D341Med (cell line): ENCODE measurements around the gene ADTRP.
"Not testable (repeated sequence)": the region's sequence is repeated elsewhere in the genome, so short reads cannot be mapped to it uniquely, and the experiment has no call there.

Experiments
- DNase-seq: peaks from one replicate; pipeline ENCODE4 v3.0.0; 2012; ENCODE audit warnings: low spot score

Gene ADTRP

DNA sequence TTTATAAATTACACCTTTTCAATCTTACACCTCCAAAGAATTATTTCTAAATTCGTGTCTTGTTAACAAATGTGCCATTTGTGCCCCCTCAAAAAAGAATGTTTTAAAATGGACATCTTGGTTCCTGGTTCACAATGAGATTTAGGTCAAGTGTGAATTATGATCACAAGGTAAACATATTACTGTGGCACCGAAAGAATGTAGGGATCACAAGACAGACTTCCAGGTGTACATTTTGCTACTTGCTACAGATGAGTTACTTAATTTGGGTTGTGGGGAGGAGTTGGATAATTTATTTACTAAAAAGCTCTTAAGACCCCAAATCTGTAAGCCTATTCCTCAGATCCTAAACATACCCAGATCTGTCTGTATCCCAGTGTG, 25.0 kb upstream of the ADTRP start:
- DNase-seq = no peak

DNA sequence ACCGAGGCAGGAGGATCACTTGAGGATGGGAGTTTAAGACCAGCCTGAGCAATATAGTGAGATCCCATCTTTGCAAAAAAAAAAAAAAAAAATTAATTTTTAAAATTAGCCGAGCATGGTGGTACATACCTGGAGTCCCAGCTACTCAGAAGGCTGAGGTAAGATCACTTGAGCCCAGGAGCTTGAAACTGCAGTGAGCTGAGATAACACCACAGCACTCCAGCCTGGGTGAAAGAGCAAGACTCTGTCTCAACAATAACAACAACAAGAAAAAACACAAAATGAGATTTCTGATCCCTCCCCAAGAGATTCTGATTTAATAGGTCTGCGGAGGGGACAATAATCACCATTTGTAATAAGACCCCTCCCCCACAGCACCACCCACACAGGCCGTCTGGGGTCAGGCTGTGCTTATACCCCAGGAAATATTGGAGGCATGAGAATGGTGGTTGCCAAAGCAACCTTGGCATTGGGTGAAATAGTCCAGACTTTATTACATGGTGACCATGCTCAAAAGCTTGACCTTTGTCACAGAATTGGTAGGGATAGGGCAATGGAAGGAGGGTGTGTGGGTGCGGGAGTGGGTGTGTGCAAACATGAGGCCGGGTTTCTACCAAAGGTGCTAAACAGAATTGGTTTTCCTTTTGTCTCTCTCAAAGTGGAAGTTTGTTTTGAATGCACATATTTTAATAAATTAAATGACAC, 24.4 kb upstream of the ADTRP start:
- no peak for DNase-seq

DNA sequence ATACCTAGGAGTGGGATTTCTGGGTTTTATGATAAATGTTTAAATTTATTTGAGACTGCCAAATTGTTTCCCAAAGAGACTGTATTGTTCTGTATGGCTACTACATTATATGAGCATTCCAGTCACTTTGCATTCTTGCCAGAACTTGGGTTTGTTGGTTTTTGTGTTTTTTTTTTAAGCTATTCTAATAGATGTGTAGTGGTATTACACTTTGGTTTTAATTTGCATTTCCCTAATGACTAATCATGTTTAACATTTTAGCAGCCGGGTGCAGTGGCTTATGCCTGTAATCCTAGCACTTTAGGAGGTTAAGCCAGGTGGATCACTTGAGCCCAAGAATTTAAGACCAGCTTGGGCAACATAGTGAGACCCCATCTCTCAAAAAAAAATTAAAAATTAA, 21.9 kb upstream of the ADTRP start:
- DNase-seq = not testable (repeated sequence)

DNA sequence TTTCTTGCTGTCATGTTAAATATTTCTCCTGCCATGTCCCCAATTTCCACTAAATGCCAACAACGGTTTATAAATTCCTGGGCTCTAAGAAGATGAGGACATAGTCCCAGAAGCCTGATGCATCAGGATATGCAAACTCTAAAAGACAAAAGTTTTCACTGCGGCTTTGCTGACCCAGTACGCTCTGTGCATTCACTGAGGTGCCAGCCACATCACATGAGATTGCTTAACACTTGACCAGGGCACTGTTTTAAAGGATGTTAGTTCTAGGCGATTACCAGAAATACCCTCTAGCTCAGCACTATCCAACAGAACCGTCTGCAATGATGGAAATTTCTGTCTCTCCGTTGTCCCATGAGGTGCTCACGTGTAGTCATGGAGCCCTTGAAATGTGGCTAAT, 19.9 kb upstream of the ADTRP start:
- no peak for DNase-seq

DNA sequence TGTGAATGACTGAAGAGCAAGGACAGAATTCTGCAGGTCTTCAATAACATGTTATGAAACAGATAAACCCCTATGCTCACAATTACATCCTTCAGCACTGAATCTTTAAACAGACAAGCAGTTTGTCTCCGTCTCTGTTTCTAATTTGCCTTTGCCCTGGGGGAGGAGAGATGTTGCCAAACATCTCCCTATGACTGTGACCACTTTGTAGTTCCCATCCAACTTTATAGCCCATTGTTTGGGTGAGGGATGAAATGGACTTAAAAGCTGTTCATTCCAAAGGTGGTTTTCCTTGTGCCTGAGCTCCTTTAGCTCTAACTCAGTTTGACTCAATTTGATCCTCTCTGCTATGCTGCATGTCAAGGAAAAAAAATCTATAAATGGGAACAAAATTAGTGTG, 19.5 kb upstream of the ADTRP start:
- no peak for DNase-seq

DNA sequence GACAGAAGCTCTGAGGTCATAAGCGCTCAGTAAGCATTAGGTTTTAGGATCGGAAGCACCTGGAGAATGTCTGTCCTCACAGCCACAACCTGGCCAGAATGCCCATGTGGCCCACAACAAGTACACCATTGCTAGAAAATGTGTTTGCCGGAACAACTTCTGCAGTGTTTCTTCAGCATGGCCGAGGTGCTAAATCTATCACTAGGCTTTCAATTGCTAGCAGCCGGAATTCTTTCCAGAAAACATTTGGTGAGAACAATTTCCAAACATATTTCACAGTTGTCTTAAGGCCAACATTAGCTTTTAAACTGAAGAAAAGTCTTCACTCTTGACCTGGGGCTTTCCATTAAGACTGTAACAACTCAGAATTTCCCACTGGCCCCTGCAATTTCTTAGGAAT, 18.2 kb upstream of the ADTRP start:
- DNase-seq = no peak

DNA sequence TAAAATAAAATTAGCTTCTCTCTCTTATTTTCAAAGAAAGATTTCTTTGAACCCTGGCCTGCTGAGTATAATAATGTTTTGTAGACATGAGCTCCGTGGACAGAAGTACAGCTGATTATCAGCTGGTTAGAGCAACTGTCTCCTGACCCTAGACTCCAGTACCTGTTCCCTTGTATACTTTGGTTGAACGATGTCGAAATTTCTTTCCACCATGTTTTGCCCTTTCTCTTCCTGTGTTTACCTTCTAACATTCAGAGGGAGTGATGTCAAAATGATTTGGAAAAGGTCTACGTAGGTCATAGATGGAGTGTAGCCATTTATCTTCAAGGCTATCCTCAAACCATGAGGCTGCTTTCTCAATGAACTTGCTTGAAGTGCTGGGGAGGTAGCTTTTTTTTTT, 16.8 kb upstream of the ADTRP start:
- no peak for DNase-seq

DNA sequence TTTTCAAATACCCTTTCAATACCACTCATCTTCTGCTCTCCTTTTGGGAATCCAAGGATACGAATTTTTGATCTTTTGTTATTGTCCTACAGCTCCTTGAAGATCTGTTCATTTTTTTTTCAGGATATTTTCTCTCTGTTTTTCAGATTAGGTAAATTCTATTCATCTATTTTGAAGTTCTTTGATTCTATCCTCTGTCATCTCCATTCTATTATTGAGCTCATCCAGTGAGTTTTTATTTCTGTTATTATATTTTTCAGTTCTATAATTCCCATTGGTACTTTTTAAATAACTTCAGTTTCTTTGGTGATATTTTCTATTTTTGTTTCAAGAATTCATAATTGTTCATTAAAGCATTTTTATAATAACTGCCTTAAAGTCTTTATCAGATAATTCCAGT, 14.7 kb upstream of the ADTRP start:
- DNase-seq = no peak

DNA sequence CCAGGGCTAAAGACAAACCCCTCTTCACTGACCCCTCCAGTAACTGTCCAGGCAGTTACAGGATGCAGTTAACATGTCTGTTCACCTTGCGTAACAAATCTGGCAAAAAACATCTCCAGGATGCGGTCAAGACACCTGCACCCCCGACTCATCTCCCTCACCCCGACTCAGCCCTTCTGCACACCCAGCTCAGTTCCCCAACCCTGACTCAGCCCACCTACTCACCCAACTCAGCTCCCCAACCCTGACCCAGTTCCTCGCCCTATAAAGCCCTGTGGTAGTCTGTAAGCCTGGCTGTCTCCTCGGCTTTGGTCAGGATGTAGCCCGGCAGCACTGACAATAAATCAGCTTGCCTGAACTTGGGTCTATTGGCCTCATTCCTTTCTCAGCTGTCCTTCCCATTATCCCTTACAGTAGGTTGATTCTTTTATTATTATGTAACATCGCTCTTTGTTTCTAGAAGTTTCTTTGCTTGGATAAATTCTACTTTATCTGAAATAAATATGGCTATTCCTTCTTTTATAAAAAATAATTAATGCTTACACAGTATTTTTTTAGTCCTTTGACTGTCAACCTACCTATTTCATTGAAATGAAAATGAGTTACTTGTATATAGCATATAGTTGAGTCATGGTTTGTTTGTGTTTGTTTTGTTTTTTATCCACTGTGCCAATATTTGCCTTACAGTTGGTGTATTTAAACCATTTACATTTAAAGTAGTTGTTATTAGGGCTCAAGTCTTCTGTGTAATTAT, 12.9 kb upstream of the ADTRP start:
- no peak for DNase-seq

DNA sequence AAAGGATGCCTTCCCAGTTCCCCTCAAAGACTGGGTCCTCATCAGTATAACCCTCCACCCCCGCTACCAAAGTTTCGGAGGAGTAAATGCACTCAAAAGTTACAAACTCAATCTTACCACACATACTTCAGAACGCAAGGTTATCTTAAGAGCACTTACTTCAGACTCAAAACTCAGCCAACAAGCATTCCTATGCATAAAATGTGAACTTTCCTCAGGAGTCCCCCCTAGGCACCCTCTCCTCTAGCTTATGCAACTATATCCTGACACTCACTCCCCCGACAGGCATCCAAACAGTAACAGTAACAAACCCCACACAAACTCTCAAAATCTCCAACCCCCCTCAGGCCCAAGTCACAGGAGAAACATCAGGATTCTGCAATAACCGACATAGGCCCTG, 11.1 kb upstream of the ADTRP start:
- no peak for DNase-seq

DNA sequence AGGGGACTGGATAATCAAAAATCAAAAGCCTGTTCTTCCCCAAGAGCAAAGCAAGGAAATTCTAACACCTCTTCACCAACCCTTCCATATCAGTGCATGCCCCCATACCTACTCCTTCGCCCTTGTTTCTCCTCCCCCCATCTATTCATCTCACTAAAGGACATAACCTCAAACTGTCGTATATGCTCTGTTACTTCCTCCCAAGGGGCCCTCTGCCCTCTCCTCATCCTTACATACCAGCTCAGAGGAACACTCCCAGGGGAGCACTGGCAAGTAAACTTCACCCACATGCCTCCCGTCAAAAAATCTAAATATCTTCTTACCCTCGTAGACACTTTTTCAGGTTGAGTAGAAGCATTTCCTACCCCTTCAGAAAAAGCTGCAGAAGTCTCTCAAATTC, 9.4 kb upstream of the ADTRP start:
- no peak for DNase-seq

DNA sequence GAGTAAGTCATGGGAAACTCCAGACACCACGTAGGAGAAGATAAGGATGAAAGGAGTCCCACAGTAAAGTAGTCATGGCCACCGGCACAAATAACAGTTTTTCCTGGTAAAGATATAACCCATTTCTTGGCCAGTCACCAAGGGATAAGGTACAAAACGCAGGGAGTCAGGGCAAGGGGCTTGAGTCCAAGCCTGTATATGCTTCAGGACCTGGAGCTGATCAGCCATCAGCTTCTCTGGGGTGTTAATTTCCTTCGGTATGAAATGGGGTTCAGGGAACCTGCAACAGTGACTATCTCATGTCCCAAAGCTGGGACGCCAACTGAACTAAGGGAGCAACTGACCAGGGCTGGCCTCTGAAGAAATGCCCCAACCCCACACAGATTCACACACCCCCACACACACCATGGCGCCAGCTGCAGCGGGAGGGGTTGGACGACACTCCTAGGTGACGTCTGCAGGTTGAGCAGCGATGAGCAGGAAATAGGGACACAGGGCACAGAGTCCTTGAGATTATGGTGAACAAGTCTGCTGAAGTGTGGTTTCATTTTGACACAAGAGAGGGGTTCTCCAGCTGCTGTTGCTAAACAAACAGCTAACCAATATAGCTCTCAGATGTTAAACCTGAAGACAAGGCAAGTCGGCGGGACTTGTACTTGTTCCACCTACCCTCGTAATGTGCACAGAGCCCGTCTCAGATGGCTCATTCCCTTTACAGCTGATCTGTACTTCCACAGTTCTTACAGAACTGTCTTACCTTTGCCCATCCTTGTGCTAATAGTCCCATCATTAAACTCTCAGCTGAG, 7.4 kb upstream of the ADTRP start:
- no peak for DNase-seq

DNA sequence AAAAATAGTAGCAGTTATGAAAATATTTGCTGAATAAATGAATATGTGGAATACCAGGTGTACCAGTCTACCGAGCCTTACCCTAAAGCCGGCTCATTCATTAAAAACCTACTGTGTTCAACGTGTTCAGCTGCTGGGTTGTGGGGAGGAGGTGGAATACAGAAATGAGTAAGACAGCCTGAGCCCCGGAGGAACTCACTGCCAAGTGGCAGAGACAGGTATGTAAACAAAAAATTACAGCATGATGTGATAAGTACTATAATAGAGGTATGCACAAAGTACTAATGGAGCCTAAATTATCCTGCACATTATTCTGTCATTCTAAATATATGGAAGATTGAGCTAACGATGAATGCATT, 6.8 kb upstream of the ADTRP start:
- no peak for DNase-seq

DNA sequence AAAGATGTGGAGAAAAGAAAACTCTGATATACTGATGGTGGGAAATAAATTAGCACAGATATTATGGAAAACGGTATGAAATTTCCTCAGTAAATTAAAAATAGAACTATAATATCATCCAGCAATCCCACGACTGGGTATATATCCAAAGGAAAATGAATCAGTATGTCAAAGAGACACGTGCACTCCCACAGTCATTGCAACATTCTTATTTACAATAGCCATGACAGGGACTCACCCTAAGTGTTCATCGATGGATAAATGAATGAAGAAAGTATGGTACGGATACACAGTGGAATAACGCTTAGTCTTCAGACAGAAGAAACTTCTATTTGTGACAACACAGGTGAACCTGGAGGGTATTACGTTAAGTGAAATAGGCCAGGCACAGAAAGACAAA, 5.7 kb upstream of the ADTRP start:
- DNase-seq = no peak

DNA sequence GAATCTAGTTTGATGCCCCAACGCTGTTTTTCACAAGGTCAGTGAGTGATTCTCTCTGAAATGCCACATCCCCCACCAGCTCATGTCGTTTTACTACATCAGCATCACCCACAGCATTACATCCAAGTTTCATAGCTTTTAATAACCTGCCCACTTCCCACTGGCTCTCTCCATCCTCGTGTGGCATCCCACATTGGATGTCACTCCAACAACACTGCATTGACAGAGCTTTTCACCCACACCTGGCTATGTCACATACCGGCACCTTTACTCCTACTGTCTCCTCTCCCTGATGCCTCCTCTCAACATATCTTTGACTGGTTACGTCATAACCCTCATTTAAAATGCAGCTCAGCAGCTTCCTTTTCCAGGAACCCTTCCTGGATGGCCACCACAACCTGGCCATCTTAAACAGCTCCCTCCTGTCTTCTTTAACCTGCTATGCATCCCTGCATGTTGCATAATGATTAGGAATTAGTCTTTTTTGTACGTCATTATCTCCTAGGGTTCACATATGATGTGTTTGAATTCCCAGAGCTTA, 5.0 kb upstream of the ADTRP start:
- no peak for DNase-seq

DNA sequence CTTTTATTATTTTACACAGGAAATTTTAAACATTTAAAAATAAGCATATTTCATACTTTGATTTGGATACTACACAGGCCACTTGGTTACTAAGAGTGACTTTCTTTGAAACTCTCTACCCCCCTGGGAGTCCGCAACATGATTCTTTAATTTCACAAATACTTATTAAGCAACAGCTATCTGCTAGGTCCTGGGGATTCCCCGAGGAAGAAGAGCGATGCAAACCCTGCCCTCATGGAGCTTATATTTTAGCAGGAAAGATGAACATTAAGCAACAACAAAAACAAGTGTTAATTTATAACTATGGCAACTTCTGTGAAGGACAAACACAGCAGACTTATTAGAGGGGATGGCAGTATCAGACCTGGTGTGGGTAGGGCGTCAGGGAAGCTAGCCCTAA, 3.9 kb upstream of the ADTRP start:
- DNase-seq = no peak

DNA sequence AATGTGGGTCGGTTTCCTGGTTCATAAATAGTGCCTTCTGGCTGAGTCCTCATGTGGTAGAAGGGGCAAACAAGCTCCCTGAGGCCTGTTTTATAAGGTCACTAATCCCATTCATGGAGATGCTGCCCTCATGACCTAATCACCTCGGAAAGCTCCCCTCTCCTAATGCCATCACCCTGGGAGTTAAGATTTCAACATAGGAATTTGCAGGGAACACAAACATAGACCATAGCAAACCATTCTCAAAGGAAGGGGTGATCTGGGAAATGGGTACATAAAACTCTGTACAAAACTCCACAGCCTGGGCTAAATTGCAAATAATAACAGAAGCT, 1.5 kb upstream of the ADTRP start:
- DNase-seq = no peak

DNA sequence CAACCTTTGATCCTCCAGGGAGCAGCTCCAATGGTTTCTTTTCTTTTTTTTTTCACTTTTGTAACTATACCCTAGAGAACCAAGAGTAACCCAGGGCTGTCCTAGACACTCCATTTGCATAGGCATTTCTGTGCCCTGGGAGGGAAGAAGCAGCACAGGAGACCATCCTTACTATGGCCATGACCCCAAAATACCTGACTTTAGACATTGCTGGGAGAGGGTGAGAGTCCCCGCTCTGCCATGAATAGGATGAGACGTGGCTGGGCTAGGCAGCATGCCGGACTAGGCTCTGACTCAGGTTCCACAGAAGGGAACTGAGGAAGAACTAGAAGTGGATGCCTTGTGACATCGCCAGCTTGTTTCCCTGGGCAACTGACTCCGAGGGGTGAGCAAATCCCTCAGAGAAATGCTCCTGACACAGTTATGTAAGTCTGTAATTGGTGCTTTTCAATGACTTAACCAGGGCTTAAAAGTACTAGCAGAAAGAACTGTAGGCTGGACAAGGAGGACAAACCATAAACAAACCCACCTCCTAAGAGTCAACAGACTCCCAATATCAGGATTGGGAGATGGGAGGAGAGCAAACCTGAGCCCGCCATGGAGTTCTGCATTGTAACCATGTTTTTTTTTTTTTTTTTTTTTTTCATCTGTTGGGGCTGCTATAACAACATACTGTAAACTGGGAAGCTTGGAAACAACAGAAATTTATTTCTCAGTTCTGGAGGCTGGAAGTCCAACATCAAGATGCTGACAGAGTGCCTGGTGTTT, 910 bp upstream of the ADTRP start:
- no peak for DNase-seq

DNA sequence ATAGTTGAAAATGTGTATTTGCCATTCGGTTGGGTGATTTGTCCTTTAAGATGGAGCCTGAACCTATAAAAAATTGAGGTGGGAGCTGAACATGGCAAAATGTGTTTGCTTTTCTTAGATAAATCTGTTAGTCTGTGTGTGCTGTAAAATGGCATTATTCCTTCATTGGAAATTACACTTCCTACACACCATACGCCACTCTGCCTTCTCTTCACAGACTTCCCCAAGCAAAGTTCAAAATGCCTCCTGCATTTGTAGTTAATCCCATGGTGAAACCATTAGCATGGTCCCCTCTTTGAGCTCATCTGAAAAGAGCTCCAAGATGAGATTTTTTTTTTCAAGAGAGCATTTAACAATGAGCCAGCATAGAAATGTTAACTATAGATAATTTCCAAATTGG, 567 bp downstream of the ADTRP start:
- DNase-seq = no peak

DNA sequence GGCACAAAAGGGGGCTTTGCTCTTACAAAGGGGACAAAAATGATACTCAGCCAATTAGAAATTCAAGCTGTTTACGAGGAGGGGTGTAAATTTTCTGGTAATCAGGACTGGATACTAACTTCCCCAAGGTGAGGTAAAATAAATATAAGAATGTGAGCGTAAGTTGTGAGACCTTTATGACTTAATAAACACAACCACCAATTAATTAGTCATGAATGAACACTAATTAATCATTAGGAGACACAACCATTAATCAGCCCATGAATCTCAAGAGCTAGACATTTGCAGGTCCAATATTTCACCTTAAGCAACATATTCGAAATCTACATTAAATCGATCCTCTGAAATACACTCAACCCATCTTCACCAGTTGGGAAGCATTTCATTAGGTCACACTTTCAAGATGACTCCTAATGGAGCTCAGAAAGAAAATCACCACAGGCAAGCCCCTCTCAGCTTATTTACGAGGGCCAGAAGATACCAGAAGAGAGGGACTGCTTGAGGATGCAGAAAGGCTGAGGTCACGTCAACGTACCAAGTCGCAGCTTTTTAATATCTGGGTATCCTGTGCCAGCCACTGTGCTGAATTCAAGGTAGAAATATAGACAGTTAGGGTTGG, 2.7 kb downstream of the ADTRP start:
- DNase-seq = no peak

DNA sequence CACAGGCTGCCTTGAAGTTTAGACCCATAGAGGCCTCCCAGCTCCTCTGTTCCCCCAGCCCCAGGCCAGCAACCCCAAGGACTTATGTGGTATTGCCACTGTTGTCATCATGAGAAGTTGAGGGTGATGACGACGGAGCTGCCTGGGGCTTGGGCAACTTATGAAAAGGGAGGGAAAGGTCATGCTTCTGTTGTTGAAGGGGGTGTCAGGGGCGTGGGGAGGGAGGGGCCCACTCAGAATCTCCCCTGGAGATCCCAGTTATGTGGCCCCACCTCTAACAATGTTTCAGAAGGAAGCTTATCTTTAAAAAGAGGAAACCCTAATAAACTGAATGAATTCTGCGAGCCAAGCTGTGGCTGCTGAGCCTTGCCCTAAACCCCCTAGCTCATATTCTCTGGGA, 4.2 kb downstream of the ADTRP start:
- DNase-seq = no peak

DNA sequence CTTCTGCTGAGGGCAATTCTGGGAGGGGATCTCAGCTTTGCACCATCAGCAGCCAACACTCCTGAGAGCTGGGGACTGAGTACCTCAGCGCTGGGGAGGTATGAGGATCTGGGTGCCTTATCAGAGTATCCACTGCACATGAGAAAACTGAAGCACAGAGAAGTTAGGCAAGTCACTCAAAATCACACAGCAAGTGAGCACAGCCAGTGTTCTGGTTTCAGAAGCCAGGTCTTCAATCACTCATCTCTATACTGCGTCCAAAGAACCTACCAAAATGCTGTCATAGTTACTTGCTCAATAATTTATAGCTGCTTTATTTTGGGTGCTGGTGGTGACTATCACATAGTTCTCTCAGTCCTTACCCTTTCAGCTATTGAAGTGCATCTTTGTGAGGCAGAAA, 5.0 kb downstream of the ADTRP start:
- DNase-seq = no peak
